ENCODE measurements around the gene MAP1LC3C. TPM values are rescaled to one million over a fixed set of nuclear protein-coding genes. Genes with fewer than 3 reads are reported as not detected.

MAP1LC3C gene
- total RNA-seq, result not detected in 2 replicates

GRCh38 chr1:241999026-241999425 is at the start of gene MAP1LC3C:
Gene MAP1LC3C (minus strand): TSS chr1:241999098. CDS start chr1:241999008, 90 bp downstream.

DNA sequence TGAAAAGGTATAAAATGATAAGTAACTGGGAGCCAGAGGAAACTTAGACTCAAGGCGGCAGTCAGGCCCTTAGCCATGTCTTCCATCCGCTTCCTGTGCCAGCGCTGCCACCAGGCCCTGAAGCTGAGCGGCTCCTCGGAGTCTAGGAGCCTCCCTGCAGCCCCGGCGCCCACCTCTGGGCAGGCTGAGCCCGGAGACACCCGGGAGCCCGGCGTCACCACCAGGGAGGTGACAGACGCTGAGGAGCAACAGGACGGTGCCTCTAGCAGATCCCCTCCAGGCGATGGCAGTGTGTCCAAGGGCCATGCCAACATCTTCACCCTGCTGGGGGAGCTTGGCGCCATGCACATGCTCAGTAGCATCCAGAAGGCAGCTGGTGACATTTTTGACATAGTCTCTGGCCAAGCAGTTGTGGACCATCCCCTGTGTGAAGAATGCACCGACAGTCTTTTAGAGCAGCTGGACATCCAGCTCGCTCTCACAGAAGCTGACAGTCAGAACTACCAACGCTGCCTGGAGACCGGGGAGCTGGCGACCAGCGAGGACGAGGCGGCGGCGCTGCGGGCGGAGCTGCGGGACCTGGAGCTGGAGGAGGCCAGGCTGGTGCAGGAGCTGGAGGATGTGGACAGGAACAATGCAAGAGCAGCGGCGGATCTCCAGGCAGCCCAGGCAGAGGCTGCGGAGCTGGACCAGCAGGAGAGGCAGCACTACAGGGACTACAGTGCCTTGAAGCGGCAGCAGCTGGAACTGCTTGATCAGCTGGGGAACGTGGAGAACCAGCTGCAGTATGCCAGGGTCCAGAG is 41.0 kb downstream of the MAP1LC3C start, which contains the start of gene BECN2:
Gene BECN2 (plus strand): TSS at position 76 of the 803 bp plus-strand sequence. CDS start 0 bp downstream, at position 76.

Other genes starting within 250 kb of the MAP1LC3C start
- gene EXO1, start 150.9 kb downstream of the MAP1LC3C start, total RNA-seq, result 6.9 and 10.7 TPM in 2 replicates
- not detected in 2 replicates for gene BECN2, start 41.3 kb downstream of the MAP1LC3C start, total RNA-seq

Measured in airway epithelial cell (primary cell).